ENCODE measurements around the gene PICALM.
"Not testable (repeated sequence)": the region's sequence is repeated elsewhere in the genome, so short reads cannot be mapped to it uniquely, and the experiment has no call there.

PICALM gene

GRCh38 chr11:85945788-85946187, 123.1 kb downstream of the PICALM start:
- no peaks in the 10 kb centered on the region for H3K9me3 ChIP-seq (ENCODE audit: control insufficient read depth, low read length)
- H3K9ac ChIP-seq (ENCODE audit: low read length) = no peak overlapping the region
- H3K36me3 ChIP-seq (ENCODE audit: control insufficient read depth, insufficient read depth, low read length) = no peaks in the 10 kb centered on the region
- H3K4me3 ChIP-seq (ENCODE audit: low read length) = no peak overlapping the region
- no peaks in the 10 kb centered on the region for H3K27me3 ChIP-seq (ENCODE audit: control insufficient read depth, insufficient read depth, low read length)
- peaks cover 10% of the 10 kb centered on the region for H3K4me1 ChIP-seq (ENCODE audit: control insufficient read depth, insufficient read depth, low read length)

- peaks cover 10% of the 10 kb centered on the region for H3K4me1 ChIP-seq (ENCODE audit: control insufficient read depth, insufficient read depth, low read length)
- H3K27me3 ChIP-seq (ENCODE audit: control insufficient read depth, insufficient read depth, low read length) = no peaks in the 10 kb centered on the region
- no peak overlapping the region for H3K9ac ChIP-seq (ENCODE audit: low read length)
- H3K9me3 ChIP-seq (ENCODE audit: control insufficient read depth, low read length) = no peaks in the 10 kb centered on the region
- no peak overlapping the region for H3K4me3 ChIP-seq (ENCODE audit: low read length)
- H3K36me3 ChIP-seq (ENCODE audit: control insufficient read depth, insufficient read depth, low read length) = no peaks in the 10 kb centered on the region
These were observed 123.6 kb downstream of the PICALM start for GRCh38 chr11:85945296-85945695.

- H3K4me3 ChIP-seq (ENCODE audit: low read length) = no peak overlapping the region
- H3K4me1 ChIP-seq (ENCODE audit: control insufficient read depth, insufficient read depth, low read length) = no peaks in the 10 kb centered on the region
- no peaks in the 10 kb centered on the region for H3K36me3 ChIP-seq (ENCODE audit: control insufficient read depth, insufficient read depth, low read length)
- no peak overlapping the region for H3K9ac ChIP-seq (ENCODE audit: low read length)
- no peaks in the 10 kb centered on the region for H3K9me3 ChIP-seq (ENCODE audit: control insufficient read depth, low read length)
- no peaks in the 10 kb centered on the region for H3K27me3 ChIP-seq (ENCODE audit: control insufficient read depth, insufficient read depth, low read length)
These were observed 127.4 kb downstream of the PICALM start for GRCh38 chr11:85941380-85941973.

DNA sequence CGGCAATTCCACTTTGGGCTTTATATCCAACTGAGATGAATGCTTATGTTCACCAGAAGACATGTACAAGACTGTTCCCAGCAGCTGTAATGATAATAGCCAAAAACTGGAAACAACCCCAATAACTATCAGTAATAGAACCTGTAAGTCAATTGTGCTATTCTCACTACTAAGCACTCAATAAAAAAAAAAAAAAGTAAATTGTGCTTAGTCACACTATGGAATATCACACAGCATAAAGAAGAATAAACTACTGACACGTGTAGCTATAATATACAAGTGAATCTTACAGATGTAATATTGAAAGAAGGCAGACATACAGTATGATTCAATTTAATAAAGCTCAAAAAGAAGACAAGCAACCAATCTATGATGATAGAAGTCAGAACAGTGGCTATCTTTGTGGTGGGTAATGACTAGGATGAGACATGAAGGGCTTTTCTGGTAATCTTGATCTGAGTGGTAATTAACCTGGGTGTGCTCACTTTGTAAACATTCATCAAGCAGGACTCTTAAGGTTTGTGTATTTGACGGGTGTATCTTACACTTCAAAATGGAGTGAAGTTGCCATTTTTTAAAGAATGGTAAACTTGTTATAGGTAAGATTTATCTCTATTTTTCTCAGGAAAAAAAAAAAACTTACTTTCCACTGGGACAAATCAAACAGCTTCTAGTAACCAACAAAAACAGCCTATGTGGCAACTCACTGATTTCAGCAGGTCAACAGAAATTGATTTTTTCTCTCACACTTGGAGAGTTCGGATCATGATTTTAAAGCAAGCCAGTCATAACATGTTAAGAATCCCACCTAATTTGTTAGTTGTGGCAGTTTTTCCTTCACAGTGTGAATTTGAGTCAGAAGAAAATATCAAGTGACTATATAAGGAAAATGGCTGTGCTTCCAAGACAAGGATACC, 129.5 kb downstream of the PICALM start:
- no peak overlapping the region for H3K4me3 ChIP-seq (ENCODE audit: low read length)
- no peaks in the 10 kb centered on the region for H3K4me1 ChIP-seq (ENCODE audit: control insufficient read depth, insufficient read depth, low read length)
- no peaks in the 10 kb centered on the region for H3K9me3 ChIP-seq (ENCODE audit: control insufficient read depth, low read length)
- H3K9ac ChIP-seq (ENCODE audit: low read length) = no peak overlapping the region
- no peaks in the 10 kb centered on the region for H3K27me3 ChIP-seq (ENCODE audit: control insufficient read depth, insufficient read depth, low read length)
- no peaks in the 10 kb centered on the region for H3K36me3 ChIP-seq (ENCODE audit: control insufficient read depth, insufficient read depth, low read length)

DNA sequence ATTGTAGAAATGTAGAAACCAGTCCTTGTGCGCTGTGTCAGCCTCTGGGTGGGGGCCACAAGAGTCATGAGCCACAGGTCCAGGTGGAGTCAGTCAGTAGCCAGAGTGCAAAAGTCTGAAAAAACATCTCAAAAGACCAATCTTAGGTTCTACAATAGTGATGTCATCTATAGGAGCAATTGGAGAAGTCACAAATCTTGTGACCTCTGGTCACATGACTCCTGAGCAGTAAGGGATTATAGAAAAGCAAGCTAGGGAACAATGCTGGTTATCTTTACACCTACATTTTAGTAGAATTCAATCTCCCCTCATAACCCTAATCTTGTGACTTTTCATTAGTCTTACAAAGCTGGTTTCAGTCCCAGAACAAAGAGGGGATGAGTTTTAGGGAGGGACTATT, 131.0 kb downstream of the PICALM start:
- Histone ChIP-seq H3K36me3 (ENCODE audit: control insufficient read depth, insufficient read depth, low read length) (no peaks in the 10 kb centered on the region), H3K27me3 (ENCODE audit: control insufficient read depth, insufficient read depth, low read length) (no peaks in the 10 kb centered on the region), H3K9me3 (ENCODE audit: control insufficient read depth, low read length) (no peaks in the 10 kb centered on the region), H3K4me1 (ENCODE audit: control insufficient read depth, insufficient read depth, low read length) (no peaks in the 10 kb centered on the region), H3K9ac (ENCODE audit: low read length) (no peak overlapping the region), H3K4me3 (ENCODE audit: low read length) (no peak overlapping the region)

- H3K4me3 ChIP-seq (ENCODE audit: low read length) = no peak overlapping the region
- no peaks in the 10 kb centered on the region for H3K36me3 ChIP-seq (ENCODE audit: control insufficient read depth, insufficient read depth, low read length)
- H3K27me3 ChIP-seq (ENCODE audit: control insufficient read depth, insufficient read depth, low read length) = no peaks in the 10 kb centered on the region
- H3K9me3 ChIP-seq (ENCODE audit: control insufficient read depth, low read length) = no peaks in the 10 kb centered on the region
- no peaks in the 10 kb centered on the region for H3K4me1 ChIP-seq (ENCODE audit: control insufficient read depth, insufficient read depth, low read length)
- H3K9ac ChIP-seq (ENCODE audit: low read length) = no peak overlapping the region
These were observed 133.1 kb downstream of the PICALM start for GRCh38 chr11:85935751-85936150.

DNA sequence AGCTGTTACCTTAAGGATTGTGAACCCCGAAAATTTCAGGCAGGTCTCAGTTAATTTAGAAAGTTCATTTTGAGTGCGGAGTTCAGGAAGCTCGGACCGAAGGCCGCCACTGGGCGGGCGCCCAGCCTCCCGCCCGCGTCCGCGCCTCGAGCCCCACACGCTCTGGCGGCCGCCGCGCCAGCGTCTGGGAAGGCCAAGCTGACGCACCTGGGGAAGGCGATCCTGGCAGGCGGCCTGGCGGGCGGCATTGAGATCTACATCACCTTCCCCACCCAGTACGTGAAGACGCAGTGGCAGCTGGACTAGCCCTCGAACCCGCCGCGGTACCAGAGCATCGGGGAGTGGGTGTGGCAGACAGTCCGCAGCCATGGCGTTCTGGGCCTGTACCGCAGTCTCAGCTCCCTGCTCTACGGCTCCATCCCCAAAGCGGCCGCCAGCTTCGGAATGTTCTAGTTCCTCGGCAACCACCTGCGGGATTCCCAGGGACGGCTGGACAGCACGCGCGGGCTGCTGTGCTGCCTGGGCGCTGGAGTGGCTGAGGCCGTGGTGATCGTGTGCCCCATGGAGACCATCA, 134.2 kb downstream of the PICALM start:
- Histone ChIP-seq H3K9ac (ENCODE audit: low read length) (no peak overlapping the region), H3K36me3 (ENCODE audit: control insufficient read depth, insufficient read depth, low read length) (no peaks in the 10 kb centered on the region), H3K27me3 (ENCODE audit: control insufficient read depth, insufficient read depth, low read length) (no peaks in the 10 kb centered on the region), H3K4me3 (ENCODE audit: low read length) (no peak overlapping the region), H3K9me3 (ENCODE audit: control insufficient read depth, low read length) (no peaks in the 10 kb centered on the region), H3K4me1 (ENCODE audit: control insufficient read depth, insufficient read depth, low read length) (no peaks in the 10 kb centered on the region)

DNA sequence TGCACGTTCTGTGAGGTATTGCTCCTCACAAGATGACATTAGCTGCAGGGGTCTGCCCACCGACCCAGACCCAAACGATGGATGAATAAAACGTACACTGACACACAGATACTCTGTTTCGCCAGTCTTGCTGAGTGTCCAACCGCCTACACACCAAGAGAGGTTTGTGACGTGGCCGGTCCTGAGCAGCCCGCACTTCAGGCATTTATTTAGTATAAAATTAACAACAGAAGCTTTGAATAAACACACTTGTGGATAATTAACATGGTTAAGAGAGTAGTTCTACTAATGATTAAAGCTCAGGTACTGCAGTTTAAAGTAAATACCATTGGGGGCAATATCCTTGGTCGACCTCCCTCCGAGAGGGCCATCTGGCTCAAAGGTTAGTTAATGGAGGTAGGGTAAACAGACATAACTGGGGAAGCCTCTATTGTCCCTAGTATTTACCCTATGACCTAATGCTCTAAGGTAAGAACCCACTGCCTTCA, 138.0 kb downstream of the PICALM start:
- no peaks in the 10 kb centered on the region for H3K36me3 ChIP-seq (ENCODE audit: control insufficient read depth, insufficient read depth, low read length)
- no peak overlapping the region for H3K9ac ChIP-seq (ENCODE audit: low read length)
- H3K4me1 ChIP-seq (ENCODE audit: control insufficient read depth, insufficient read depth, low read length) = no peaks in the 10 kb centered on the region
- no peak overlapping the region for H3K4me3 ChIP-seq (ENCODE audit: low read length)
- no peaks in the 10 kb centered on the region for H3K27me3 ChIP-seq (ENCODE audit: control insufficient read depth, insufficient read depth, low read length)
- H3K9me3 ChIP-seq (ENCODE audit: control insufficient read depth, low read length) = no peaks in the 10 kb centered on the region

DNA sequence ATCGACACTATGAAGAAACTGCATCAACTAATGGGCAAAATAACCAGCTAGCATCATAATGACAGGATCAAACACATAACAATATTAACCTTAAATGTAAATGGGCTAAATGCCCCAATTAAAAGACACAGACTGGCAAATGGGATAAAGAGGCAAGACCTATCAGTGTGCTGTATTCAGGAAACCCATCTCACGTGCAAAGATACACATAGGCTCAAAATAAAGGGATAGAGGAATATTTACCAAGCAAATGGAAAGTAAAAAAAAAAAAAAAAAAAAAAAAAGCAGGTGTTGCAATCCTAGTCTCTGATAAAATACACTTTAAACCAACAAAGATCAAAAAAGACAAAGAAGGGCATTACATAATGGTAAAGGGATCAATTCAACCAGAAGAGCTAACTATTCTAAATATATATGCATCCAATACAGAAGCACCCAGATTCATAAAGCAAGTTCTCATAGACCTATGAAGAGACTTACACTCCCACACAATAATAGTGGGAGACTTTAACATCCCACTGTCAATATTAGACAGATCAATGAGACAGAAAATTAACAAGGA, 142.2 kb downstream of the PICALM start:
- H3K4me3 ChIP-seq (ENCODE audit: low read length); H3K27me3 ChIP-seq (ENCODE audit: control insufficient read depth, insufficient read depth, low read length); H3K4me1 ChIP-seq (ENCODE audit: control insufficient read depth, insufficient read depth, low read length); H3K9ac ChIP-seq (ENCODE audit: low read length); H3K9me3 ChIP-seq (ENCODE audit: control insufficient read depth, low read length); H3K36me3 ChIP-seq (ENCODE audit: control insufficient read depth, insufficient read depth, low read length): not testable (repeated sequence)

GRCh38 chr11:85923455-85923854, 145.4 kb downstream of the PICALM start:
- Histone ChIP-seq H3K36me3 (ENCODE audit: control insufficient read depth, insufficient read depth, low read length) (no peaks in the 10 kb centered on the region), H3K9ac (ENCODE audit: low read length) (no peak overlapping the region), H3K9me3 (ENCODE audit: control insufficient read depth, low read length) (no peaks in the 10 kb centered on the region)

DNA sequence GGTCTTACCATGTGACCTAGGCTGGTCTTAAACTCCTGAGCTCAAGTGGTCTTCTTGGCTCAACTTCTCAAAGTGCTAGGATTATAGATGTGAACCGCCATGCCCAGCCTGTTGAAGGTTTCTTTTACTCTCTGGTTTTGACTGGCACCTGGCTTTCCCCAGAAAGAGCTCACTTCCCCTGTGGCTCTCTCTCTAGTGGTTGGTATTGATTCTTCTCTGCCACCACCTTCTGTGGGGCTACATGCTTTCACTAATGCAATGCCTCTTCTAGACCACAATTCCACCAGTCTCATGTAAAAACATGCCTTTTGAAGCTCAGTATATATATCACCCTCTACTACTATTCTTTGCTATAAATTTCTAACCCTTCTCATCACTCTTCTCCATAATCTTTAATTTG, 146.5 kb downstream of the PICALM start:
- Histone ChIP-seq H3K27me3 (ENCODE audit: control insufficient read depth, insufficient read depth, low read length) (no peaks in the 10 kb centered on the region), H3K4me1 (ENCODE audit: control insufficient read depth, insufficient read depth, low read length) (peaks cover 5% of the 10 kb centered on the region), H3K9ac (ENCODE audit: low read length) (no peak overlapping the region), H3K9me3 (ENCODE audit: control insufficient read depth, low read length) (no peaks in the 10 kb centered on the region), H3K36me3 (ENCODE audit: control insufficient read depth, insufficient read depth, low read length) (no peaks in the 10 kb centered on the region), H3K4me3 (ENCODE audit: low read length) (no peak overlapping the region)

More at GRCh38 chr11:85923455-85923854, 145.4 kb downstream of the PICALM start:
- H3K27me3 ChIP-seq (ENCODE audit: control insufficient read depth, insufficient read depth, low read length) = no peaks in the 10 kb centered on the region
- H3K4me3 ChIP-seq (ENCODE audit: low read length) = no peak overlapping the region
- H3K4me1 ChIP-seq (ENCODE audit: control insufficient read depth, insufficient read depth, low read length) = peaks cover 5% of the 10 kb centered on the region

Measured in mucosa of stomach (tissue), 1 donor.